HUES48 (cell line): ENCODE measurements around the gene BCKDHA.
"Not testable (repeated sequence)": the region's sequence is repeated elsewhere in the genome, so short reads cannot be mapped to it uniquely, and the experiment has no call there.

Experiments
- H3K27ac ChIP-seq: one replicate; pipeline ENCODE4 v1.7.0; 2013; ENCODE audit warnings: low read depth, low read length, inconsistent platforms
- H3K27me3 ChIP-seq: 2 replicates; pipeline ENCODE4 v1.6.1; 2013; ENCODE audit warnings: mild to moderate bottlenecking, low read length; ENCODE audit not compliant: control insufficient read depth, insufficient read depth
- H3K36me3 ChIP-seq: 2 replicates; pipeline ENCODE4 v1.6.1; 2013; ENCODE audit warnings: low read length; ENCODE audit not compliant: control insufficient read depth, insufficient read depth
- H3K4me1 ChIP-seq: 2 replicates; pipeline ENCODE4 v1.6.1; 2013; ENCODE audit warnings: mild to moderate bottlenecking, low read length; ENCODE audit not compliant: control insufficient read depth, insufficient read depth
- H3K4me3 ChIP-seq: 2 replicates; pipeline ENCODE4 v1.5.1; 2013; ENCODE audit warnings: mild to moderate bottlenecking, low read depth, low read length
- H3K9ac ChIP-seq: 2 replicates; pipeline ENCODE4 v1.6.1; 2013; ENCODE audit warnings: mild to moderate bottlenecking, low read depth, low read length, moderate library complexity
- H3K9me3 ChIP-seq: 2 replicates; pipeline ENCODE4 v1.6.1; 2013; ENCODE audit warnings: low read length; ENCODE audit not compliant: control insufficient read depth, insufficient read depth

BCKDHA gene

GRCh38 chr19:41371119-41371518, 26.5 kb upstream of the BCKDHA start:
- not testable (repeated sequence) for H3K9ac ChIP-seq, H3K36me3 ChIP-seq, H3K4me1 ChIP-seq, H3K27ac ChIP-seq, H3K9me3 ChIP-seq, H3K27me3 ChIP-seq, H3K4me3 ChIP-seq

- Histone ChIP-seq H3K27ac (no peak overlapping the region), H3K36me3 (no peaks in the 10 kb centered on the region), H3K9me3 (no peaks in the 10 kb centered on the region), H3K4me3 (no peak overlapping the region), H3K4me1 (no peaks in the 10 kb centered on the region), H3K27me3 (no peaks in the 10 kb centered on the region), H3K9ac (no peak overlapping the region)
Observed at GRCh38 chr19:41371541-41371940, 26.1 kb upstream of the BCKDHA start.

- H3K9ac ChIP-seq, result no peak overlapping the region
- no peaks in the 10 kb centered on the region; the same call in 1 of the 2 replicates for H3K4me1 ChIP-seq
- no peaks in the 10 kb centered on the region for H3K36me3 ChIP-seq
- no peaks in the 10 kb centered on the region for H3K9me3 ChIP-seq
- H3K27ac ChIP-seq, result no peak overlapping the region
- H3K27me3 ChIP-seq, result peaks cover 9% of the 10 kb centered on the region; the same call in 1 of the 2 replicates
- H3K4me3 ChIP-seq, result no peak overlapping the region
Observed at GRCh38 chr19:41372501-41372900, 25.1 kb upstream of the BCKDHA start.

GRCh38 chr19:41373993-41374392, 23.6 kb upstream of the BCKDHA start:
- H3K36me3 ChIP-seq, result no peaks in the 10 kb centered on the region
- H3K9me3 ChIP-seq, result no peaks in the 10 kb centered on the region
- no peak overlapping the region for H3K4me3 ChIP-seq
- no peak overlapping the region for H3K9ac ChIP-seq
- H3K27ac ChIP-seq, result no peak overlapping the region
- H3K27me3 ChIP-seq, result peaks cover 10% of the 10 kb centered on the region; the same call in 1 of the 2 replicates
- peaks cover 2% of the 10 kb centered on the region for H3K4me1 ChIP-seq

GRCh38 chr19:41376241-41376997, 21.2 kb upstream of the BCKDHA start, which contains the start of gene TMEM91:
TSS of gene TMEM91 (plus strand) at chr19:41376533. CDS start at chr19:41378310, 1,777 bp downstream.
- Histone ChIP-seq H3K27ac (peak within 1 kb of the TSS; percentile 58), H3K9ac (peak within 1 kb of the TSS; percentile 54; the same call in 1 of the 2 replicates), H3K9me3 (no peaks in the 10 kb centered on the region)

GRCh38 chr19:41376998-41377365, 20.6 kb upstream of the BCKDHA start:
- Histone ChIP-seq H3K27ac (peak overlapping the region; percentile 33), H3K9ac (no peak overlapping the region), H3K9me3 (no peaks in the 10 kb centered on the region), H3K4me3 (peak overlapping the region; percentile 80), H3K36me3 (no peaks in the 10 kb centered on the region), H3K27me3 (peaks cover 10% of the 10 kb centered on the region; the same call in 1 of the 2 replicates), H3K4me1 (peaks cover 2% of the 10 kb centered on the region)

More at GRCh38 chr19:41376241-41376997, 21.2 kb upstream of the BCKDHA start, which contains the start of gene TMEM91:
- H3K4me3 ChIP-seq, result peak within 1 kb of the TSS; percentile 80
- H3K36me3 ChIP-seq, result no peaks in the 10 kb centered on the region
- peaks cover 10% of the 10 kb centered on the region; the same call in 1 of the 2 replicates for H3K27me3 ChIP-seq
- H3K4me1 ChIP-seq, result peaks cover 2% of the 10 kb centered on the region

- no peaks in the 10 kb centered on the region for H3K36me3 ChIP-seq
- no peaks in the 10 kb centered on the region for H3K9me3 ChIP-seq
- H3K4me1 ChIP-seq, result peaks cover 2% of the 10 kb centered on the region
- H3K27ac ChIP-seq, result peak overlapping the region; percentile 12
- no peak overlapping the region for H3K9ac ChIP-seq
- peaks cover 10% of the 10 kb centered on the region; the same call in 1 of the 2 replicates for H3K27me3 ChIP-seq
- H3K4me3 ChIP-seq, result no peak overlapping the region
Observed at GRCh38 chr19:41377977-41378709, 19.5 kb upstream of the BCKDHA start.

GRCh38 chr19:41381536-41381935, 16.1 kb upstream of the BCKDHA start:
- H3K9me3 ChIP-seq, H3K36me3 ChIP-seq, H3K27ac ChIP-seq: not testable (repeated sequence)

GRCh38 chr19:41384351-41384750, 13.3 kb upstream of the BCKDHA start:
- H3K4me1 ChIP-seq, result no peaks in the 10 kb centered on the region
- no peak overlapping the region for H3K27ac ChIP-seq
- peaks cover 23% of the 10 kb centered on the region for H3K36me3 ChIP-seq
- H3K4me3 ChIP-seq, result no peak overlapping the region
- no peaks in the 10 kb centered on the region for H3K9me3 ChIP-seq
- no peak overlapping the region for H3K9ac ChIP-seq
- no peaks in the 10 kb centered on the region for H3K27me3 ChIP-seq

More at GRCh38 chr19:41381536-41381935, 16.1 kb upstream of the BCKDHA start:
- H3K27me3 ChIP-seq, H3K9ac ChIP-seq, H3K4me3 ChIP-seq, H3K4me1 ChIP-seq: not testable (repeated sequence)

GRCh38 chr19:41386442-41386841, 11.2 kb upstream of the BCKDHA start:
- Histone ChIP-seq H3K9ac (no peak overlapping the region), H3K27me3 (no peaks in the 10 kb centered on the region), H3K4me1 (no peaks in the 10 kb centered on the region), H3K36me3 (peaks cover 42% of the 10 kb centered on the region), H3K4me3 (no peak overlapping the region), H3K27ac (no peak overlapping the region), H3K9me3 (no peaks in the 10 kb centered on the region)

GRCh38 chr19:41391618-41392017, 6.0 kb upstream of the BCKDHA start:
- H3K27me3 ChIP-seq, result no peaks in the 10 kb centered on the region
- no peak overlapping the region for H3K9ac ChIP-seq
- no peaks in the 10 kb centered on the region for H3K9me3 ChIP-seq
- H3K27ac ChIP-seq, result no peak overlapping the region
- H3K4me3 ChIP-seq, result no peak overlapping the region
- H3K4me1 ChIP-seq, result no peaks in the 10 kb centered on the region
- H3K36me3 ChIP-seq, result peaks cover 44% of the 10 kb centered on the region
